Gastrocnemius medialis (tissue), 4 donors: ENCODE measurements around the gene MDM1. TPM values are rescaled to one million over a fixed set of nuclear protein-coding genes. Genes with fewer than 3 reads are reported as not detected.

Source experiments
- ATAC-seq, 2 donors: fragments of 150-250 bp; one replicate each; pipeline ENCODE4 v1.9.1; 2016
- DNase-seq, 2 donors: peaks; one replicate each; pipeline ENCODE4 v3.0.0-alpha.2; 2019
- H3K27ac ChIP-seq, 4 donors: fragments of 200-600 bp; sonication (generic); 1 replicate in 1 of 4; 2 replicates in 3 of 4; pipeline ENCODE4 v1.5.1; 2016 to 2018; ENCODE audit warnings: mild to moderate bottlenecking in 2 of 4, moderate library complexity in 1 of 4
- H3K27me3 ChIP-seq, 3 donors: fragments of 200-600 bp; sonication (generic) in 2 of 3; 1 replicate in 1 of 3; 2 replicates in 2 of 3; pipeline versions ENCODE4 v1.5.1 to v1.6.0; 2016 to 2019; ENCODE audit warnings: mild to moderate bottlenecking in 1 of 3, moderate library complexity in 1 of 3
- H3K36me3 ChIP-seq, 2 donors: fragments of 200-600 bp; sonication (generic) in 1 of 2; one replicate each; pipeline ENCODE4 v1.5.1; 2017 to 2018
- H3K4me1 ChIP-seq, 2 donors: fragments of 200-600 bp; sonication (generic) in 1 of 2; one replicate each; pipeline ENCODE4 v1.5.1; 2016 to 2017; ENCODE audit warnings: mild to moderate bottlenecking in 2 of 2
- H3K4me3 ChIP-seq, 4 donors: fragments of 200-600 bp; sonication (generic) in 3 of 4; 1 replicate in 1 of 4; 2 replicates in 3 of 4; pipeline ENCODE4 v1.5.1; 2016 to 2019; ENCODE audit warnings: mild to moderate bottlenecking in 2 of 4
- H3K9me3 ChIP-seq, 3 donors: fragments of 200-600 bp; sonication (generic) in 2 of 3; 1 replicate in 1 of 3; 2 replicates in 2 of 3; pipeline ENCODE4 v1.5.1; 2016 to 2019
- POLR2A ChIP-seq, 2 donors: fragments of 450-650 bp; IDR thresholded peaks; one replicate each; pipeline ENCODE4 v1.6.1; 2017; ENCODE audit warnings: antibody characterized with exemption in 2 of 2, mild to moderate bottlenecking in 2 of 2, moderate library complexity in 2 of 2
- in situ Hi-C, 4 donors: fragments of 200-750 bp; cut with MboI; loops; one replicate each; pipeline versions ENCODE4 v1.15.0 to v1.8.0; 2017; ENCODE audit warnings: low sequenced_read_pairs in 4 of 4
- intact Hi-C: fragments of 100-400 bp; cut with DNase I; formaldehyde crosslinking; loops from one replicate; pipeline ENCODE4 v1.15.1; 2023; ENCODE audit warnings: low total_unique reads
- total RNA-seq, 4 donors: library from RNA; depleted of rRNA; stranded (reverse); fragments of >200 nt; gene quantifications; one replicate each; pipeline versions ENCODE4 v1.1.0 to v1.2.3, GENCODE V29; 2016
- TF ChIP-seq, protein P1 (sequence below), 5 experiments: fragments of 450-650 bp in 3 of 5; fragments of 200-600 bp in 2 of 5; sonication (generic) in 2 of 5; IDR thresholded peaks in 4 of 5; conservative IDR thresholded peaks in 1 of 5; 1 replicate in 4 of 5; 2 replicates in 1 of 5; pipeline ENCODE4 v1.5.1; 2016 to 2019; ENCODE audit warnings: antibody characterized with exemption in 5 of 5, mild to moderate bottlenecking in 3 of 5, moderate library complexity in 3 of 5

Gene MDM1
- total RNA-seq, 4 donors from 2014 or later = 1.6 to 6.8 (median 3.4) TPM

GRCh38 chr12:68317047-68317667 lies 15.0 kb downstream of the MDM1 start:
- H3K4me3 ChIP-seq = no peak overlapping the region
- intact Hi-C loops (loop anchor here (1.0 to 2.0 kb wide), 2 partner anchors 94 to 276 kb away; no protein-coding TSS in a partner anchor), in situ Hi-C loops (loop anchor here in 3 of 4 donors (10.0 to 25.0 kb wide), 4 partner anchors 82 to 280 kb away; partner anchors contain the start of gene IL26 (in 1 of the 3))
- H3K27ac ChIP-seq = no peak overlapping the region
- no peaks in the 10 kb centered on the region for H3K27me3 ChIP-seq
- TF ChIP-seq, protein P1, sequence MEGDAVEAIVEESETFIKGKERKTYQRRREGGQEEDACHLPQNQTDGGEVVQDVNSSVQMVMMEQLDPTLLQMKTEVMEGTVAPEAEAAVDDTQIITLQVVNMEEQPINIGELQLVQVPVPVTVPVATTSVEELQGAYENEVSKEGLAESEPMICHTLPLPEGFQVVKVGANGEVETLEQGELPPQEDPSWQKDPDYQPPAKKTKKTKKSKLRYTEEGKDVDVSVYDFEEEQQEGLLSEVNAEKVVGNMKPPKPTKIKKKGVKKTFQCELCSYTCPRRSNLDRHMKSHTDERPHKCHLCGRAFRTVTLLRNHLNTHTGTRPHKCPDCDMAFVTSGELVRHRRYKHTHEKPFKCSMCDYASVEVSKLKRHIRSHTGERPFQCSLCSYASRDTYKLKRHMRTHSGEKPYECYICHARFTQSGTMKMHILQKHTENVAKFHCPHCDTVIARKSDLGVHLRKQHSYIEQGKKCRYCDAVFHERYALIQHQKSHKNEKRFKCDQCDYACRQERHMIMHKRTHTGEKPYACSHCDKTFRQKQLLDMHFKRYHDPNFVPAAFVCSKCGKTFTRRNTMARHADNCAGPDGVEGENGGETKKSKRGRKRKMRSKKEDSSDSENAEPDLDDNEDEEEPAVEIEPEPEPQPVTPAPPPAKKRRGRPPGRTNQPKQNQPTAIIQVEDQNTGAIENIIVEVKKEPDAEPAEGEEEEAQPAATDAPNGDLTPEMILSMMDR (IDR thresholded peaks at IDR 0.05 in 4 of 5, conservative IDR thresholded peaks at IDR 0.05 in 1 of 5) = peak; percentile 23 to 70 (median 52)
- TF ChIP-seq POLR2A (IDR thresholded peaks at IDR 0.05) = no peak
- H3K9me3 ChIP-seq = no peaks in the 10 kb centered on the region
- DNase-seq (no peak), ATAC-seq (no peak)
- peaks cover 7 to 12% of the 10 kb centered on the region in 2 donors for H3K36me3 ChIP-seq
- peaks cover 0 to 20% of the 10 kb centered on the region in 2 donors for H3K4me1 ChIP-seq

DNA sequence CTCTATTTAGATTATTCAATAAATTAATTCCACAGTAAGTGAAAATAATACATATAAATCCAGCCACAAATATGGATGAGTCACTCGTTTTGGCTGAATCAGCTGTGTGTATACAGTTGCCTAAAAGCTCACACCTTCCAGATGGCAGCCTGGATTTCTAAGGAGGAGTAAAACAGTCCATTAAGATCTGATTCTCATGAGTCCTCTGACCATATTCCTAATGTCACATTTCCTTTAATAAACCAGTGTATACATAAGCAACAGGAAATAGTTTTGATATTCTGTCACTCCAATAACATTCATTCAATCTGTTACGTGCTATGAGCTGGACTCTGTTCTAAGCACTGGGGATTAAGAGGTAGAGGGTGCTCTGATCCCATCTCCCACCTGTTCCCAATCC lies 21.8 kb downstream of the MDM1 start:
- in situ Hi-C loops (loop anchor here (5.0 to 25.0 kb wide), 6 partner anchors 76 to 273 kb away; partner anchors contain the start of gene IL26 (in 2 of the 4)), intact Hi-C loops (no loop called here)
- TF ChIP-seq, protein P1 (IDR thresholded peaks at IDR 0.05 in 4 of 5, conservative IDR thresholded peaks at IDR 0.05 in 1 of 5) = no peak
- no peak for TF ChIP-seq POLR2A (IDR thresholded peaks at IDR 0.05)
- Histone ChIP-seq H3K36me3 (peaks cover 7 to 52% of the 10 kb centered on the region in 2 donors), H3K27me3 (no peaks in the 10 kb centered on the region), H3K4me1 (no peaks in the 10 kb centered on the region), H3K4me3 (no peak overlapping the region), H3K9me3 (no peaks in the 10 kb centered on the region), H3K27ac (no peak overlapping the region)
- DNase-seq = no peak
- ATAC-seq = no peak

GRCh38 chr12:68306564-68306963 lies 25.6 kb downstream of the MDM1 start:
- in situ Hi-C loops (loop anchor here in 3 of 4 donors (10.0 to 25.0 kb wide), 2 partner anchors 269 to 272 kb away; no protein-coding TSS in a partner anchor), intact Hi-C loops (no loop called here)
- no peak for TF ChIP-seq POLR2A (IDR thresholded peaks at IDR 0.05)

GRCh38 chr12:68305278-68305677 lies 26.9 kb downstream of the MDM1 start:
- no peaks in the 10 kb centered on the region for H3K4me1 ChIP-seq
- peaks cover 0 to 30% of the 10 kb centered on the region in 2 donors for H3K36me3 ChIP-seq
- no peak overlapping the region for H3K27ac ChIP-seq
- H3K9me3 ChIP-seq = no peaks in the 10 kb centered on the region
- intact Hi-C loops (no loop called here), in situ Hi-C loops (loop anchor here in 3 of 4 donors (10.0 to 25.0 kb wide), 2 partner anchors 268 to 270 kb away; no protein-coding TSS in a partner anchor)
- TF ChIP-seq, protein P1 (IDR thresholded peaks at IDR 0.05 in 4 of 5, conservative IDR thresholded peaks at IDR 0.05 in 1 of 5) = no peak
- TF ChIP-seq POLR2A (IDR thresholded peaks at IDR 0.05) = no peak
- H3K27me3 ChIP-seq = no peaks in the 10 kb centered on the region
- DNase-seq (no peak), ATAC-seq (no peak)
- H3K4me3 ChIP-seq = no peak overlapping the region

More at GRCh38 chr12:68306564-68306963, 25.6 kb downstream of the MDM1 start:
- Histone ChIP-seq H3K36me3 (peaks cover 0 to 35% of the 10 kb centered on the region in 2 donors), H3K27me3 (no peaks in the 10 kb centered on the region), H3K4me1 (no peaks in the 10 kb centered on the region), H3K27ac (no peak overlapping the region), H3K9me3 (no peaks in the 10 kb centered on the region), H3K4me3 (no peak overlapping the region)
- ATAC-seq = no peak
- no peak for DNase-seq

DNA sequence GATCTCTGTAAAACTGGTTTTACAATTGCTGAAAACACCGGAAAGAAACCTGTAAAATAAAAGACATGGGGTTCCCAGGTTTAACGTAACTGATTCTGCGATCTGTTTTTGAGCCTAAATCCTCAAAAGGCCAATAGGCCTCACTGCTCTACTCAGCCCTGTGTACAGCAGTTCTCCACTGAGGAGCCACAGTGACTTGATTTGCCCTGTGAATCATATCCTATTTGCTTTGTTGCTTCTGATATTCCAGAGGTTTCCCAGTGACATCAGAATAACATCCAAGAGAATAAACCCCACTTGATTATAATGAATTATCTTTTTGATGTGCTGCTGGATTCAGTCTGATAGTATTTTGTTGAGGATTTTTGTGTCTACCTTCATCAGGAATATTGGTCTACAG lies 27.5 kb downstream of the MDM1 start:
- ATAC-seq = no peak

More for the DNA sequence above, 27.5 kb downstream of the MDM1 start:
- Histone ChIP-seq H3K27me3 (no peaks in the 10 kb centered on the region), H3K4me1 (no peaks in the 10 kb centered on the region), H3K4me3 (no peak overlapping the region), H3K36me3 (peaks cover 0 to 30% of the 10 kb centered on the region in 2 donors), H3K9me3 (no peaks in the 10 kb centered on the region), H3K27ac (no peak overlapping the region)
- TF ChIP-seq, protein P1 (IDR thresholded peaks at IDR 0.05 in 4 of 5, conservative IDR thresholded peaks at IDR 0.05 in 1 of 5) = no peak
- TF ChIP-seq POLR2A (IDR thresholded peaks at IDR 0.05) = no peak
- in situ Hi-C loops = loop anchor here in 3 of 4 donors (10.0 to 25.0 kb wide), 2 partner anchors 267 to 270 kb away; no protein-coding TSS in a partner anchor
- DNase-seq = no peak
- intact Hi-C loops = no loop called here
